Trophoblast cell (in vitro differentiated cells and primary cell): Measurements from ENCODE around the gene MFSD1.

Experiments
- DNase-seq, 2 donors: peaks; one replicate each; pipeline ENCODE4 v3.0.0-alpha.2; 2016
- H2AFZ ChIP-seq: 2 replicates; pipeline ENCODE4 v1.6.1; 2013; ENCODE audit warnings: low read length, moderate library complexity, mild to moderate bottlenecking; ENCODE audit not compliant: insufficient read depth, poor library complexity
- H2AK5ac ChIP-seq: 2 replicates; pipeline ENCODE4 v1.6.1; 2013; ENCODE audit warnings: mild to moderate bottlenecking, low read length
- H2BK120ac ChIP-seq: 2 replicates; pipeline ENCODE4 v1.6.1; 2013; ENCODE audit warnings: low read length, mild to moderate bottlenecking, moderate library complexity; ENCODE audit not compliant: insufficient read depth, poor library complexity
- H2BK12ac ChIP-seq: 2 replicates; pipeline ENCODE4 v1.6.1; 2013; ENCODE audit warnings: mild to moderate bottlenecking, low read length, moderate library complexity
- H2BK5ac ChIP-seq: 2 replicates; pipeline ENCODE4 v1.6.1; 2013; ENCODE audit warnings: low read length, low read depth, moderate library complexity, mild to moderate bottlenecking; ENCODE audit not compliant: poor library complexity
- H3K14ac ChIP-seq: 2 replicates; pipeline ENCODE4 v1.6.1; 2013; ENCODE audit warnings: mild to moderate bottlenecking, low read length
- H3K18ac ChIP-seq: 2 replicates; pipeline ENCODE4 v1.6.1; 2013; ENCODE audit warnings: mild to moderate bottlenecking, low read length
- H3K23ac ChIP-seq: 2 replicates; pipeline ENCODE4 v1.6.1; 2013; ENCODE audit warnings: low read length
- H3K27ac ChIP-seq: 2 replicates; pipeline ENCODE4 v1.5.1; 2013; ENCODE audit warnings: low read depth, mild to moderate bottlenecking, inconsistent platforms, low read length, moderate library complexity
- H3K27me3 ChIP-seq: 2 replicates; pipeline ENCODE4 v1.6.1; 2013; ENCODE audit warnings: inconsistent platforms, mild to moderate bottlenecking, low read length, moderate library complexity; ENCODE audit not compliant: insufficient read depth
- H3K36me3 ChIP-seq, 2 experiments: 1 replicate in 1 of 2; 2 replicates in 1 of 2; pipeline ENCODE4 v1.6.1; 2013; ENCODE audit warnings: low read length in 2 of 2, mild to moderate bottlenecking in 2 of 2, moderate library complexity in 1 of 2; ENCODE audit not compliant: insufficient read depth in 2 of 2, control insufficient read depth in 1 of 2
- H3K4ac ChIP-seq: 2 replicates; pipeline ENCODE4 v1.6.1; 2013; ENCODE audit warnings: low read depth, mild to moderate bottlenecking, low read length, moderate library complexity
- H3K4me1 ChIP-seq, 2 experiments: 1 replicate in 1 of 2; 2 replicates in 1 of 2; pipeline ENCODE4 v1.6.1; 2013; ENCODE audit warnings: low read length in 2 of 2, mild to moderate bottlenecking in 2 of 2, moderate library complexity in 1 of 2; ENCODE audit not compliant: insufficient read depth in 2 of 2, control insufficient read depth in 1 of 2
- H3K4me2 ChIP-seq: 2 replicates; pipeline ENCODE4 v1.6.1; 2013; ENCODE audit warnings: inconsistent platforms, mild to moderate bottlenecking, low read length, moderate library complexity
- H3K4me3 ChIP-seq: 2 replicates; pipeline ENCODE4 v1.5.1; 2013; ENCODE audit warnings: mild to moderate bottlenecking, low read depth, low read length, inconsistent platforms
- H3K79me1 ChIP-seq: one replicate; pipeline ENCODE4 v1.6.1; 2013; ENCODE audit warnings: low read length
- H3K79me2 ChIP-seq: 2 replicates; pipeline ENCODE4 v1.6.1; 2013; ENCODE audit warnings: low read length, mild to moderate bottlenecking; ENCODE audit not compliant: control insufficient read depth, insufficient read depth, poor library complexity
- H3K9ac ChIP-seq: 2 replicates; pipeline ENCODE4 v1.6.1; 2013; ENCODE audit warnings: mild to moderate bottlenecking, low read length
- H3K9me3 ChIP-seq: 2 replicates; pipeline ENCODE4 v1.6.1; 2013; ENCODE audit warnings: low read depth, mild to moderate bottlenecking, control low read depth, inconsistent platforms, low read length; ENCODE audit not compliant: insufficient read depth
- H4K12ac ChIP-seq: 2 replicates; pipeline ENCODE4 v1.6.1; 2013; ENCODE audit warnings: low read depth, mild to moderate bottlenecking, low read length, moderate library complexity
- H4K8ac ChIP-seq: 2 replicates; pipeline ENCODE4 v1.6.1; 2013; ENCODE audit warnings: low read depth, mild to moderate bottlenecking, low read length, moderate library complexity
- H4K91ac ChIP-seq: one replicate; pipeline ENCODE4 v1.6.1; 2013; ENCODE audit warnings: low read depth, mild to moderate bottlenecking, low read length, moderate library complexity
- WGBS: extraction: QIAGEN DNeasy Blood & Tissue Kit; methylation state at CpG from one replicate; pipeline ENCODE4 v1.1.7; 2013; ENCODE audit warnings: missing lambda C conversion rate; ENCODE audit not compliant: insufficient read length, insufficient coverage; ENCODE audit errors: extremely low coverage; 5-methylcytosine and 5-hydroxymethylcytosine counted together

MFSD1 gene

GRCh38 chr3:158770741-158771350, 31.0 kb upstream of the MFSD1 start:
- Histone ChIP-seq H3K79me1 (peaks cover 3% of the 10 kb centered on the region), H4K8ac (no peak overlapping the region), H2AK5ac (no peak overlapping the region), H2BK5ac (no peak overlapping the region), H2AFZ (no peak overlapping the region), H3K4me3 (no peak overlapping the region), H2BK120ac (no peak overlapping the region), H3K79me2 (no peaks in the 10 kb centered on the region), H3K18ac (no peak overlapping the region), H3K9me3 (no peaks in the 10 kb centered on the region), H4K12ac (no peak overlapping the region), H3K4ac (no peak overlapping the region), H3K4me1 (peaks cover 3 to 10% of the 10 kb centered on the region in 2 experiments), H3K14ac (no peak overlapping the region), H3K4me2 (no peak overlapping the region), H3K27me3 (no peaks in the 10 kb centered on the region), H2BK12ac (no peak overlapping the region), H3K23ac (no peak overlapping the region), H3K36me3 (no peaks in the 10 kb centered on the region), H4K91ac (no peak overlapping the region), H3K9ac (no peak overlapping the region), H3K27ac (no peak overlapping the region)
- no peak for DNase-seq
- WGBS, result no CpG with 5 or more reads among the region's 4 CpGs

- H4K91ac ChIP-seq, result peak overlapping the region; percentile 13
- H2BK12ac ChIP-seq, result no peak overlapping the region
- no peak for DNase-seq
- no peak overlapping the region for H3K4me3 ChIP-seq
- H3K36me3 ChIP-seq, result no peaks in the 10 kb centered on the region
- H3K79me2 ChIP-seq, result no peaks in the 10 kb centered on the region
- no peak overlapping the region for H2AFZ ChIP-seq
- H4K8ac ChIP-seq, result peak overlapping the region; percentile 23
- H3K23ac ChIP-seq, result no peak overlapping the region
- peaks cover 3 to 10% of the 10 kb centered on the region in 2 experiments for H3K4me1 ChIP-seq
- H2BK120ac ChIP-seq, result no peak overlapping the region
- no peak overlapping the region for H2AK5ac ChIP-seq
- no peaks in the 10 kb centered on the region for H3K27me3 ChIP-seq
- peaks cover 3% of the 10 kb centered on the region for H3K79me1 ChIP-seq
- H4K12ac ChIP-seq, result no peak overlapping the region
- no peak overlapping the region for H3K9ac ChIP-seq
- no peak overlapping the region for H3K27ac ChIP-seq
- no peak overlapping the region for H3K14ac ChIP-seq
- H3K4ac ChIP-seq, result peak overlapping the region; percentile 22
- no peaks in the 10 kb centered on the region for H3K9me3 ChIP-seq
- no CpG with 5 or more reads among the region's 1 CpG for WGBS
- H3K18ac ChIP-seq, result no peak overlapping the region
- H3K4me2 ChIP-seq, result no peak overlapping the region
- H2BK5ac ChIP-seq, result peak overlapping the region; percentile 32
These were observed 30.3 kb upstream of the MFSD1 start for GRCh38 chr3:158771577-158771976.

GRCh38 chr3:158771982-158772381, 29.9 kb upstream of the MFSD1 start:
- Histone ChIP-seq H3K9ac (no peak overlapping the region), H3K4me3 (no peak overlapping the region), H2AFZ (no peak overlapping the region), H3K27ac (no peak overlapping the region), H3K36me3 (no peaks in the 10 kb centered on the region), H3K14ac (no peak overlapping the region), H3K79me2 (no peaks in the 10 kb centered on the region), H3K4me2 (no peak overlapping the region), H2BK12ac (no peak overlapping the region), H3K4ac (no peak overlapping the region), H3K9me3 (no peaks in the 10 kb centered on the region), H4K12ac (no peak overlapping the region), H3K23ac (no peak overlapping the region), H3K18ac (no peak overlapping the region), H3K27me3 (no peaks in the 10 kb centered on the region), H3K79me1 (peaks cover 3% of the 10 kb centered on the region), H2BK5ac (no peak overlapping the region), H2AK5ac (no peak overlapping the region), H4K91ac (peak overlapping the region; percentile 13), H2BK120ac (no peak overlapping the region), H4K8ac (peak overlapping the region; percentile 23), H3K4me1 (peaks cover 3 to 10% of the 10 kb centered on the region in 2 experiments)
- no CpG with 5 or more reads among the region's 3 CpGs for WGBS
- DNase-seq, result peak in 1 of 2 donors; percentile 32

GRCh38 chr3:158773166-158773565, 28.7 kb upstream of the MFSD1 start:
- no peak overlapping the region for H2AK5ac ChIP-seq
- no peak overlapping the region for H3K4ac ChIP-seq
- no peak overlapping the region for H3K27ac ChIP-seq

More at GRCh38 chr3:158773166-158773565, 28.7 kb upstream of the MFSD1 start:
- Histone ChIP-seq H2AFZ (no peak overlapping the region), H2BK120ac (no peak overlapping the region), H3K4me2 (no peak overlapping the region), H3K9me3 (no peaks in the 10 kb centered on the region), H4K91ac (no peak overlapping the region), H2BK5ac (no peak overlapping the region), H3K79me1 (peaks cover 3% of the 10 kb centered on the region), H3K18ac (no peak overlapping the region), H4K12ac (no peak overlapping the region), H3K14ac (no peak overlapping the region), H3K4me1 (peaks cover 3 to 8% of the 10 kb centered on the region in 2 experiments), H3K79me2 (no peaks in the 10 kb centered on the region), H3K36me3 (no peaks in the 10 kb centered on the region), H4K8ac (no peak overlapping the region), H2BK12ac (no peak overlapping the region), H3K4me3 (no peak overlapping the region), H3K9ac (no peak overlapping the region), H3K27me3 (no peaks in the 10 kb centered on the region), H3K23ac (no peak overlapping the region)
- DNase-seq, result no peak
